ENCODE data around the gene RPS6KA4. TPM values are rescaled to one million over a fixed set of nuclear protein-coding genes. Genes with fewer than 3 reads are reported as not detected.

Gene RPS6KA4
- total and polyA plus RNA-seq, 2 of the 13 experiments (the other 11 are each of a cell fraction or from before 2014, with no cell fraction given): 8.9 to 14.2 TPM

GRCh38 chr11:64317325-64317960, 41.5 kb upstream of the RPS6KA4 start, which contains the start of gene TRMT112 (continued):
- TF ChIP-seq, protein P1, sequence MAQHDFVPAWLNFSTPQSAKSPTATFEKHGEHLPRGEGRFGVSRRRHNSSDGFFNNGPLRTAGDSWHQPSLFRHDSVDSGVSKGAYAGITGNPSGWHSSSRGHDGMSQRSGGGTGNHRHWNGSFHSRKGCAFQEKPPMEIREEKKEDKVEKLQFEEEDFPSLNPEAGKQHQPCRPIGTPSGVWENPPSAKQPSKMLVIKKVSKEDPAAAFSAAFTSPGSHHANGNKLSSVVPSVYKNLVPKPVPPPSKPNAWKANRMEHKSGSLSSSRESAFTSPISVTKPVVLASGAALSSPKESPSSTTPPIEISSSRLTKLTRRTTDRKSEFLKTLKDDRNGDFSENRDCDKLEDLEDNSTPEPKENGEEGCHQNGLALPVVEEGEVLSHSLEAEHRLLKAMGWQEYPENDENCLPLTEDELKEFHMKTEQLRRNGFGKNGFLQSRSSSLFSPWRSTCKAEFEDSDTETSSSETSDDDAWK (CRISPR knock-in tag; IDR thresholded peaks at IDR 0.05): no peak
- TF ChIP-seq ZMYM4 (CRISPR knock-in tag; IDR thresholded peaks at IDR 0.05): peak; percentile 44
- TF ChIP-seq XRCC5 (optimal IDR thresholded peaks at IDR 0.05; ENCODE audit: low read length): no peak
- no peak for TF ChIP-seq NR1H2 (CRISPR knock-in tag; IDR thresholded peaks at IDR 0.05; ENCODE audit: borderline replicate concordance, low read depth)
- TF ChIP-seq ELK4 (CRISPR knock-in tag; IDR thresholded peaks at IDR 0.05; ENCODE audit: borderline replicate concordance): peak; percentile 32; the same call in 1 of the 2 replicates
- peak; percentile 50 for TF ChIP-seq MED8 (CRISPR knock-in tag; IDR thresholded peaks at IDR 0.05; ENCODE audit: insufficient replicate concordance)
- TF ChIP-seq ATF5 (CRISPR knock-in tag; IDR thresholded peaks at IDR 0.05; ENCODE audit: low read depth): no peak
- peak; percentile 75 for TF ChIP-seq ZNF143 (CRISPR knock-in tag; IDR thresholded peaks at IDR 0.05)
- TF ChIP-seq FOXC1 (CRISPR knock-in tag; IDR thresholded peaks at IDR 0.05; ENCODE audit: borderline replicate concordance): no peak
- TF ChIP-seq SIX1 (CRISPR knock-in tag; IDR thresholded peaks at IDR 0.05; ENCODE audit: borderline replicate concordance): no peak
- TF ChIP-seq, protein P2, sequence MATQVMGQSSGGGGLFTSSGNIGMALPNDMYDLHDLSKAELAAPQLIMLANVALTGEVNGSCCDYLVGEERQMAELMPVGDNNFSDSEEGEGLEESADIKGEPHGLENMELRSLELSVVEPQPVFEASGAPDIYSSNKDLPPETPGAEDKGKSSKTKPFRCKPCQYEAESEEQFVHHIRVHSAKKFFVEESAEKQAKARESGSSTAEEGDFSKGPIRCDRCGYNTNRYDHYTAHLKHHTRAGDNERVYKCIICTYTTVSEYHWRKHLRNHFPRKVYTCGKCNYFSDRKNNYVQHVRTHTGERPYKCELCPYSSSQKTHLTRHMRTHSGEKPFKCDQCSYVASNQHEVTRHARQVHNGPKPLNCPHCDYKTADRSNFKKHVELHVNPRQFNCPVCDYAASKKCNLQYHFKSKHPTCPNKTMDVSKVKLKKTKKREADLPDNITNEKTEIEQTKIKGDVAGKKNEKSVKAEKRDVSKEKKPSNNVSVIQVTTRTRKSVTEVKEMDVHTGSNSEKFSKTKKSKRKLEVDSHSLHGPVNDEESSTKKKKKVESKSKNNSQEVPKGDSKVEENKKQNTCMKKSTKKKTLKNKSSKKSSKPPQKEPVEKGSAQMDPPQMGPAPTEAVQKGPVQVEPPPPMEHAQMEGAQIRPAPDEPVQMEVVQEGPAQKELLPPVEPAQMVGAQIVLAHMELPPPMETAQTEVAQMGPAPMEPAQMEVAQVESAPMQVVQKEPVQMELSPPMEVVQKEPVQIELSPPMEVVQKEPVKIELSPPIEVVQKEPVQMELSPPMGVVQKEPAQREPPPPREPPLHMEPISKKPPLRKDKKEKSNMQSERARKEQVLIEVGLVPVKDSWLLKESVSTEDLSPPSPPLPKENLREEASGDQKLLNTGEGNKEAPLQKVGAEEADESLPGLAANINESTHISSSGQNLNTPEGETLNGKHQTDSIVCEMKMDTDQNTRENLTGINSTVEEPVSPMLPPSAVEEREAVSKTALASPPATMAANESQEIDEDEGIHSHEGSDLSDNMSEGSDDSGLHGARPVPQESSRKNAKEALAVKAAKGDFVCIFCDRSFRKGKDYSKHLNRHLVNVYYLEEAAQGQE (IDR thresholded peaks at IDR 0.05; ENCODE audit: borderline replicate concordance in 1 of 2, low read depth in 1 of 2, low read length in 2 of 2): peak in 1 of 2 experiments; percentile 32; a peak in 1 of 4 replicates
- no peak for TF ChIP-seq FOXA3 (CRISPR knock-in tag; IDR thresholded peaks at IDR 0.05)
- no peak for TF ChIP-seq SRSF4 (IDR thresholded peaks at IDR 0.05; ENCODE audit: low read depth, low read length, poor library complexity, severe bottlenecking)
- TF ChIP-seq ZFP1 (CRISPR knock-in tag; IDR thresholded peaks at IDR 0.05): no peak
- peak; percentile 82 for TF ChIP-seq KDM5A (IDR thresholded peaks at IDR 0.05; ENCODE audit: borderline replicate concordance, low read length)
- TF ChIP-seq ZNF138 (CRISPR knock-in tag; IDR thresholded peaks at IDR 0.05; ENCODE audit: low read depth): no peak
- no peak for TF ChIP-seq ZHX1 (CRISPR knock-in tag; IDR thresholded peaks at IDR 0.05; ENCODE audit: low read depth)
- TF ChIP-seq, protein P3, sequence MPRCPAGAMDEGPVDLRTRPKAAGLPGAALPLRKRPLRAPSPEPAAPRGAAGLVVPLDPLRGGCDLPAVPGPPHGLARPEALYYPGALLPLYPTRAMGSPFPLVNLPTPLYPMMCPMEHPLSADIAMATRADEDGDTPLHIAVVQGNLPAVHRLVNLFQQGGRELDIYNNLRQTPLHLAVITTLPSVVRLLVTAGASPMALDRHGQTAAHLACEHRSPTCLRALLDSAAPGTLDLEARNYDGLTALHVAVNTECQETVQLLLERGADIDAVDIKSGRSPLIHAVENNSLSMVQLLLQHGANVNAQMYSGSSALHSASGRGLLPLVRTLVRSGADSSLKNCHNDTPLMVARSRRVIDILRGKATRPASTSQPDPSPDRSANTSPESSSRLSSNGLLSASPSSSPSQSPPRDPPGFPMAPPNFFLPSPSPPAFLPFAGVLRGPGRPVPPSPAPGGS (CRISPR knock-in tag; IDR thresholded peaks at IDR 0.05): no peak; the same call in 1 of the 2 replicates
